Muscle of leg (tissue), 11 donors: ENCODE data around the gene CHRM4. TPM values are rescaled to one million over a fixed set of nuclear protein-coding genes. Genes with fewer than 3 reads are reported as not detected.

Source experiments
- DNase-seq: peaks from one replicate; pipeline ENCODE4 v3.0.0; 2013
- H3K27ac ChIP-seq: one replicate; pipeline ENCODE4 v1.5.1; 2013; ENCODE audit warnings: mild to moderate bottlenecking, low read length, control low read depth
- H3K27me3 ChIP-seq: one replicate; pipeline ENCODE4 v1.6.1; 2013; ENCODE audit warnings: low read length; ENCODE audit not compliant: control insufficient read depth, insufficient read depth
- H3K36me3 ChIP-seq: one replicate; pipeline ENCODE4 v1.6.1; 2013; ENCODE audit warnings: low read length; ENCODE audit not compliant: control insufficient read depth, insufficient read depth
- H3K4me1 ChIP-seq: one replicate; pipeline ENCODE4 v1.6.1; 2013; ENCODE audit warnings: low read length; ENCODE audit not compliant: control insufficient read depth, insufficient read depth
- H3K4me3 ChIP-seq: one replicate; pipeline ENCODE4 v1.5.1; 2013; ENCODE audit warnings: low read length, control low read depth
- H3K9me3 ChIP-seq: replicated peaks from 2 replicates; pipeline ENCODE4 v1.6.1; 2013; ENCODE audit warnings: low read depth, low read length; ENCODE audit not compliant: control insufficient read depth
- WGBS: methylation state at CpG from one replicate; pipeline ENCODE4 v1.1.5; 2013; ENCODE audit warnings: missing lambda C conversion rate; ENCODE audit not compliant: insufficient coverage; 5-methylcytosine and 5-hydroxymethylcytosine counted together
- polyA plus RNA-seq, 8 donors: library from polyadenylated mRNA; unstranded; fragments of 120-200 nt; gene quantifications; one replicate each; pipeline versions ENCODE4 v1.2.1 to v1.2.3, GENCODE V29; 2013; ENCODE audit warnings: inconsistent platforms in 1 of 8, low replicate concordance in 1 of 8; ENCODE audit not compliant: insufficient read length in 8 of 8, insufficient read depth in 1 of 8
- total RNA-seq: library from RNA; stranded (reverse); fragments of 120-200 nt; gene quantifications from one replicate; pipeline ENCODE4 v1.2.4, GENCODE V29; 2013

Gene CHRM4
- total and polyA plus RNA-seq, 9 donors: 0.12 to 0.22 (median 0.13) TPM; not detected in 5

GRCh38 chr11:46362156-46363030 lies 29.2 kb downstream of the CHRM4 start:
- H3K4me1 ChIP-seq: peaks cover 67% of the 10 kb centered on the region
- no peaks in the 10 kb centered on the region for H3K9me3 ChIP-seq
- H3K27me3 ChIP-seq: no peaks in the 10 kb centered on the region
- H3K36me3 ChIP-seq: peaks cover 9% of the 10 kb centered on the region
- H3K4me3 ChIP-seq: peak overlapping the region; percentile 59
- peak overlapping the region; percentile 98 for H3K27ac ChIP-seq
- no peak for DNase-seq
- WGBS: 64% methylated on average over 18 of the region's 20 CpGs

DNA sequence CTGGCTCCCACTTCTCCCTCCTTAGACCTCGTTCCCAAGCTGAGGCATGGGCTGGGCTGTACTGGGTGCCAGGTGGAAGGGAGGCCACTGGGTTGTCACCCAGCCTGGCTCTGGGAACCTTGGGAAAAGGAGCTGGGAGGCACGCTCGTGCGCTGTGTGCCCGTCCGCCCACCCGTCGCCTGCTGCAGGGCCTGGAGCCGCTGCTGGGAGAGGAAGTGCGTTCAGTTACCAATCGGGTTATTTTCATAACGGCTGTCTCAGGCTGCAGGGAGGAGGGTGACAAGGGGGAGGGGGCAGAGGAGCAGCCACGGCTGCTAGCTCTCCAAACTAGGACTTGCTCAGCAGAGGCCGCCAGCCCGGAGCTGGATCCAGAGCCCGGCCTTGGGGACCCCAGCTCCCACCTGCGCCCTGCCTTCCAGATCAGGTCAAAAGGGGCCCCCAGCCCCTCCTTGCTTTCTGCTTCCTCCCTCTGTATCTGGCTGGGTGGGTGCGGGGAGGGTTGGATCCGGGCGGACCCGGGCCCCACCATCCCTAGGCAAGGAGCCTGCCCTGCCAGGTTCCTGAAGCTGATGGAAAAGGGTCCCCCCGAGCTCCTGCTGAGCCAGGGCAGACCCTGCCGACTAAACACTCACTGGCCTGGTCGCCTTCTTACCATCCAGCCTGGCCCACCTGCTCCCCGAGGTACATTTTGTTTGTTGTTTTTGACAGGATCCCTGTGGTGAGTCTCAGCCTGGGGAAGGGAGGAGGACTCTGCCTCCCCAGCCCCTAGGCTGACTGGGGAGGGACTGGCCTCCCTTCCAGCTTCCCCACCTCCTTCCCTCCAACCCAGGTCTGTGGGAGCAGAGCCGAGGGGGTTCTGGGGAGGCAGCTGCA lies 30.1 kb downstream of the CHRM4 start:
- Histone ChIP-seq H3K4me3 (peak overlapping the region; percentile 59), H3K4me1 (peaks cover 58% of the 10 kb centered on the region), H3K27me3 (no peaks in the 10 kb centered on the region), H3K27ac (peak overlapping the region; percentile 98), H3K36me3 (peaks cover 11% of the 10 kb centered on the region), H3K9me3 (no peaks in the 10 kb centered on the region)
- WGBS: 2% methylated on average over 21 of the region's 26 CpGs
- peak; percentile 91 for DNase-seq

GRCh38 chr11:46360878-46361277 lies 30.7 kb downstream of the CHRM4 start:
- Histone ChIP-seq H3K4me1 (peaks cover 57% of the 10 kb centered on the region), H3K9me3 (no peaks in the 10 kb centered on the region), H3K36me3 (peaks cover 17% of the 10 kb centered on the region), H3K27me3 (no peaks in the 10 kb centered on the region), H3K4me3 (peak overlapping the region; percentile 59), H3K27ac (peak overlapping the region; percentile 98)
- WGBS: 86% methylated on average over 1 of the region's 7 CpGs
- no peak for DNase-seq

GRCh38 chr11:46359953-46360352 lies 31.6 kb downstream of the CHRM4 start:
- WGBS: no CpG with 5 or more reads among the region's 1 CpG
- no peak for DNase-seq
- H3K27me3 ChIP-seq: no peaks in the 10 kb centered on the region
- no peak overlapping the region for H3K27ac ChIP-seq
- H3K4me3 ChIP-seq: no peak overlapping the region
- no peaks in the 10 kb centered on the region for H3K9me3 ChIP-seq
- peaks cover 15% of the 10 kb centered on the region for H3K36me3 ChIP-seq
- H3K4me1 ChIP-seq: peaks cover 51% of the 10 kb centered on the region

GRCh38 chr11:46357483-46357936 lies 34.1 kb downstream of the CHRM4 start:
- Histone ChIP-seq H3K9me3 (no peaks in the 10 kb centered on the region), H3K36me3 (peaks cover 20% of the 10 kb centered on the region), H3K27me3 (no peaks in the 10 kb centered on the region), H3K4me1 (peaks cover 40% of the 10 kb centered on the region), H3K4me3 (no peak overlapping the region), H3K27ac (no peak overlapping the region)
- no peak for DNase-seq
- 81% methylated on average over 10 of the region's 11 CpGs for WGBS

- WGBS: 82% methylated on average over 3 of the region's 7 CpGs
- H3K4me1 ChIP-seq: peaks cover 40% of the 10 kb centered on the region
- peaks cover 23% of the 10 kb centered on the region for H3K36me3 ChIP-seq
- no peak overlapping the region for H3K27ac ChIP-seq
- no peak overlapping the region for H3K4me3 ChIP-seq
- no peaks in the 10 kb centered on the region for H3K9me3 ChIP-seq
- no peaks in the 10 kb centered on the region for H3K27me3 ChIP-seq
- DNase-seq: no peak
Observed at GRCh38 chr11:46356924-46357482, 34.6 kb downstream of the CHRM4 start.

DNA sequence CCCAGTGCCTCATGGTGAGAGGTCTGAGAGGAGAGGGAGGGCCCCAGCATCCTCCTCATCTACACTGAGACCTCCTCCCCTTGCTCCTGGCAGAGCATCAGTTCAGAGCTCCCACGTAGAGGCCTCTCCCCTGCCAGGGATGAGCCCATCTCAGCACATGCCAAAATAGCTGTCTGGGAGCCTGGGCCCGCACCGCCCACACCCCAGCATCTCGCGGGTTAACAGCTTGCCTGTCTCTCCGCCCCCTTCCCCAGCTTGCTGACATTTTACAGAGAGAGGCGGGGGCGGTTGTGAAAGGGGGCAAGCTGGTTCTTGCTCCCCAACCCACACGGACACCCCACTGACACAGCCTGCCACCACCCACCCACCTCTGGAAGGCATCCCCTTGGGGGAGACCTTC lies 37.9 kb downstream of the CHRM4 start:
- peaks cover 34% of the 10 kb centered on the region for H3K36me3 ChIP-seq
- peaks cover 39% of the 10 kb centered on the region for H3K4me1 ChIP-seq
- H3K9me3 ChIP-seq: no peaks in the 10 kb centered on the region
- WGBS: 13% methylated on average over 3 of the region's 9 CpGs
- no peak for DNase-seq
- H3K4me3 ChIP-seq: no peak overlapping the region
- no peak overlapping the region for H3K27ac ChIP-seq
- no peaks in the 10 kb centered on the region for H3K27me3 ChIP-seq

- H3K27ac ChIP-seq: peak overlapping the region; percentile 31
- H3K27me3 ChIP-seq: no peaks in the 10 kb centered on the region
- H3K36me3 ChIP-seq: peaks cover 29% of the 10 kb centered on the region
- WGBS: 40% methylated on average over 24 of the region's 33 CpGs
- H3K4me1 ChIP-seq: peaks cover 49% of the 10 kb centered on the region
- no peaks in the 10 kb centered on the region for H3K9me3 ChIP-seq
- peak overlapping the region; percentile 3 for H3K4me3 ChIP-seq
- no peak for DNase-seq
Observed at GRCh38 chr11:46352063-46352841, 39.3 kb downstream of the CHRM4 start.

DNA sequence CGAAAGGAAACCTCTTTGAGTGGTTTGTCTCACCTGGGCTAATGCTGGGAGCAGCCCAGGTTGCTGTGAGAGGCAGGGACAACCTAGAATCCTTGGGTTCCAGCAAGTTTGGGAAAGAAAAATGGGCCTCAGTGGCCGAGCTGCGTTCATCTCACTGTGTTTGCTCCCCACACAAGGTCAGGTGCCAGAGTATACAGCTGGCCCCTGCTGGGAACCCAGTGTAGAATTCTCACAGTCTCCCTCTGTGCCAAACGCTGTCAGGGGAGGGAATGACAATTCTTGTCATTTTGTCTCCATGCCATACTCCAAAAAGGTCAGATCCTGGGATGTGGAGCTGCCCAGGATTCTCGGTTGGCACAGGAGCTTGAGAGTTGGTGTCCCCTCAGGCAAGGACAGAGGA lies 40.0 kb downstream of the CHRM4 start:
- WGBS: 55% methylated on average over 4 of the region's 5 CpGs
- H3K27ac ChIP-seq: no peak overlapping the region

More for the DNA sequence above, 40.0 kb downstream of the CHRM4 start:
- H3K36me3 ChIP-seq: peaks cover 29% of the 10 kb centered on the region
- no peaks in the 10 kb centered on the region for H3K27me3 ChIP-seq
- no peak overlapping the region for H3K4me3 ChIP-seq
- DNase-seq: no peak
- H3K4me1 ChIP-seq: peaks cover 49% of the 10 kb centered on the region
- H3K9me3 ChIP-seq: no peaks in the 10 kb centered on the region
